Measurements from ENCODE around the gene ZSWIM1.
A peak's percentile ranks its signal among the peaks of the same experiment; 100 is the strongest.

Gene ZSWIM1

DNA sequence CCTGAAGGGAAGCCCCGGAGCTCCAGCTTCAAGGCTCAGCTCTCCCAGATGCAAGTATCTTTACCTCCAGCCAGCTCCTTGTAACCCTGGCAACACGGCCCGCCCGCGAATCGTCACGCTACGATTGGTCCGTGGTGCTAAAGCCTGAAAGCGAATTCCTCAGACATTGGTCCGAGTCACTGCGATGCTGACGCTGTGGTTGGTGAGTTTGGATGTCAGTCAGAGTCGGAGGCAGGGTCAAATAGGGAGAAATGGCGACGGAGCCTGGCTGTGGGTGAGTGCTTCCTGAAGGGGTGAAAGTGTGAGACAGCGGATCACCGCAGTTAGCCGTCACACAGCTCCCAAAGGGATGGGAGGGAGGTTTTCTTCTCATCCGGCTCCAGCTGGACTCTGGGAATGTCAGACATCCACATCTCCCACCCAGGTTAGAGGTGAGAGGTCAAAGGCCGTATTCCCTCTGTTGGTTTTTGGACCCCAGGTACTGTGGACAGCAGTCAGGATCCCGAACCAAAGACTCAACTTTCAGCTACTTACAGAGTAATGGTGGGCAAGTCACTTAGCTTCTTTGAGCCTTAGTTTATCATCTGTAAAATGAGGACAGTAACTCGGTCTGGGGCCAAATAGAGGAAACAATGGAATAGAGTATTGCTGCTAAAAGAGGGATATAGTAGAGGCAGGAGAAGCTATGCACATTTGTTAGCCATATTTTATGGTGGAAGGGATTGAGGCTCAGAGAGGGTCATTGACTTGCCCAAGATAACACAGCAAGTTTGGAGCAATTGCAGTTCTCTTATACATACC lies at the start of gene ZSWIM1:
Gene ZSWIM1, plus strand, starts transcription at position 240 of the 801 bp plus-strand sequence. CDS start 1,366 bp downstream, outside the sequence.
- TF ChIP-seq, protein P1, sequence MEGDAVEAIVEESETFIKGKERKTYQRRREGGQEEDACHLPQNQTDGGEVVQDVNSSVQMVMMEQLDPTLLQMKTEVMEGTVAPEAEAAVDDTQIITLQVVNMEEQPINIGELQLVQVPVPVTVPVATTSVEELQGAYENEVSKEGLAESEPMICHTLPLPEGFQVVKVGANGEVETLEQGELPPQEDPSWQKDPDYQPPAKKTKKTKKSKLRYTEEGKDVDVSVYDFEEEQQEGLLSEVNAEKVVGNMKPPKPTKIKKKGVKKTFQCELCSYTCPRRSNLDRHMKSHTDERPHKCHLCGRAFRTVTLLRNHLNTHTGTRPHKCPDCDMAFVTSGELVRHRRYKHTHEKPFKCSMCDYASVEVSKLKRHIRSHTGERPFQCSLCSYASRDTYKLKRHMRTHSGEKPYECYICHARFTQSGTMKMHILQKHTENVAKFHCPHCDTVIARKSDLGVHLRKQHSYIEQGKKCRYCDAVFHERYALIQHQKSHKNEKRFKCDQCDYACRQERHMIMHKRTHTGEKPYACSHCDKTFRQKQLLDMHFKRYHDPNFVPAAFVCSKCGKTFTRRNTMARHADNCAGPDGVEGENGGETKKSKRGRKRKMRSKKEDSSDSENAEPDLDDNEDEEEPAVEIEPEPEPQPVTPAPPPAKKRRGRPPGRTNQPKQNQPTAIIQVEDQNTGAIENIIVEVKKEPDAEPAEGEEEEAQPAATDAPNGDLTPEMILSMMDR (conservative IDR thresholded peaks at IDR 0.05; ENCODE audit: low read depth): no peak
- POLR2A ChIA-PET (ENCODE audit: low non-redundant PET): interaction anchor here (0.5 to 1.0 kb wide), 5 partner anchors 9 to 459 kb away, joined by 3 to 7 read pairs (median 3); partner anchors contain the start of genes CTSA and NEURL2
- CTCF ChIA-PET: interaction anchor here (0.6 to 1.3 kb wide), 4 partner anchors 9 to 876 kb away, joined by 3 read pairs; no protein-coding TSS in a partner anchor
- peak within 1 kb of the TSS; percentile 66 for H3K27ac ChIP-seq
- DNase-seq (ENCODE audit: low spot score): peak; percentile 100

DNA sequence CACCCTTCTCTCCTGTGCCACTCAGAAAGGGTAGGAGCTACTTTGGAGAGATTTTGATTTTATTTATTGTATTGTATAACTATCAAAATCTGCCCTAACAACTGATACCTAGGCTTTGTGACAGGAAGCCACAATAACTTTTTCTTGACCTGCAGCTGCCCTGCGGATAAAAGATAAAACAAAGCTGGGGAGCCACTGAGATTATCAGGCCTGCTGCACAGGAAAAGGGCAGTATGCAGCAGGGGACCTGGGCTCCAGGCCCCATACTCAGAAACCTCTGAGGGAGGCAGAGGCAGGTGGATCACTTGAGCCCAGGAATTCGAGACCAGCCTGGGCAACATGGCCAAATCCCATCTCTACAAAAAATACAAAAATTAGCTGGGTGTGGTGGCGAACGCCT lies 48.4 kb upstream of the ZSWIM1 start:
- ChIA-PET POLR2A (ENCODE audit: low non-redundant PET) (no interaction called here), CTCF (interaction anchor here (0.8 kb wide), 1 partner anchor 10 kb away, joined by 4 read pairs; no protein-coding TSS in a partner anchor)
- no peak for DNase-seq (ENCODE audit: low spot score)
- H3K27ac ChIP-seq: peak overlapping the region; percentile 92
- TF ChIP-seq, protein P1 (conservative IDR thresholded peaks at IDR 0.05; ENCODE audit: low read depth): no peak

DNA sequence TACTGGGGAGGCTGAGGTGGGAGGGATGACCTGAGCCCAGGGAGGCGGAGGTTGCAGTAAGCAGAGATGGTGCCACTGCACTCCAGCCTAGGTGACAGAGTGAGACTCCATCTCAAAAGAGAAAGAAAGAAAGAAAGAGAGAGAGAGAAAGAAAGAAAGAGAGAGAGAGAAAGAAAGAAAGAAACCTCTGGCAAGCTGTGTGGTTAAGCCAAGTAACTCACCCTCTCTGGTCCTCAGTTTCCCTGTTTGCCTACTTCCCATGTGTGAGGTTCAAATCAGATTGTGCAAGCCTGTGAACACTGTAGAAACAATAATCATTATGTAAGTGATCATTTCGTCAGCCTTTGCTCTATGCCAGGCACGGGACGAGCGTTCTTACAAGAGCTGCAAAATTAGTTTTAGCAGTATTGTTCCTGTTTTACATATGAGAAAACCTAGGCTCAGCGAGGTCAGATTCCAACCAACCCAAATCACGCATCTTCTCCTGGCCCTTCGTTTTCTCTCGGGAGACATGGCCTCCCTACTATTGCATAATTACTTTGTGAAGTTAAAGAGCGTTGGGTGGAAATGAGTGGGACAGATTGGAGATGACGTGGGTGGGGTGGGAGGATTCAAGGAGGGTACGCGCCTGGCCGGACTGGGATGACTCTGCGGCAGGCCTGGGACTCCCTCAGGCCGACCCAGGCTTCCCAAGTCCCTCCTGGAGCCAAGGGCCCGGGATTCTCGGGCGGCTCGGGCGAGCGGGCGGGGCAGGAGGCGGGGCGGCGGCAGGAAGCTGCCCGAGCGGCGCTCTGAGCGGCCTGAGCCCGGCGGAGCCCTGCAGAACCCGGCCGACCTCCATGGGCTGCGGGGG lies 47.8 kb upstream of the ZSWIM1 start, which contains the start of gene SNX21:
Gene SNX21, plus strand, starts transcription at position 770 of the 853 bp plus-strand sequence. CDS start 121 bp downstream, outside the sequence.
- CTCF ChIA-PET: interaction anchor here (0.8 kb wide), 1 partner anchor 9 kb away, joined by 4 read pairs; no protein-coding TSS in a partner anchor
- POLR2A ChIA-PET (ENCODE audit: low non-redundant PET): interaction anchor here (0.6 to 1.3 kb wide), 5 partner anchors 8 to 137 kb away, joined by 3 to 6 read pairs (median 4); no protein-coding TSS in a partner anchor
- peak; percentile 88 for DNase-seq (ENCODE audit: low spot score)

DNA sequence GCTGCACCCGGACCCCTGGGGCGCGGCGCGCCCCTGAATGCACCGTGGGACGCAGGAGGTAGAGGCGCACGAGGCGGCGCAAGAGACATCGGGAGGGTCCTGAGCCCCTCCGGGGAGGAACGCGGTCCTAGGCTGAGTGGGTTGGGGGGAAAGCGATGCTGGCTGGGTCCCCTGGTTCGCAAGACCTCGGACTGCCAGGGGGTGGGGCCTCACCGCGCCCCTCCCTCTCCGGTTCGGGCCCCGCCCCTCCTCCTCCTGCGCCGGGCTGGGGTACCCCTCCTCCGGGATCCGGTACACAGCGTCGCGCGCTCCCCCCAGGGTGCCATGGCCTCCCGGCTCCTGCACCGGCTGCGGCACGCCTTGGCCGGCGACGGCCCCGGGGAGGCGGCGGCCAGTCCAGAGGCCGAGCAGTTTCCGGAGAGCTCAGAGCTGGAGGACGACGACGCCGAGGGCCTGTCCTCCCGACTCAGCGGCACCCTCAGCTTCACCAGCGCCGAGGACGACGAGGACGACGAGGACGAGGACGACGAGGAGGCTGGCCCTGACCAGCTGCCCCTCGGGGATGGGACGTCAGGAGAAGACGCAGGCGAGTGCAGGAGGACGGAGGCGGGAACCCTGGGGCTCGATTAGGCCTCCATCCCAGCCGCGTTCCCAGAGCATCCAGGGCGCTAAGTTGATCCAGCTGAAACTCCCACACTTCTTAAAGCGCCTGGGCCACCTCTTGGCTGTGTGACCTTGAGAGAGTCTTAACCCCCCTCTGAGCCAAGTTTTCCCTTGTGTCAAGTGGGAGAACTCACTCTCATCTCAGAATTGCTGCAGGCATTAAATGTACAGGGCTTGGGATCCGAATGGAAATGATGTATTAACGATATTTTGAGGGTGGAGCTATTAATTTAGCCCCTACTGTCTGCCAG lies 46.9 kb upstream of the ZSWIM1 start:
- TF ChIP-seq, protein P1 (conservative IDR thresholded peaks at IDR 0.05; ENCODE audit: low read depth): no peak
- POLR2A ChIA-PET (ENCODE audit: low non-redundant PET): interaction anchor here (0.6 to 1.3 kb wide), 6 partner anchors 9 to 136 kb away, joined by 3 to 6 read pairs (median 4); no protein-coding TSS in a partner anchor
- peak; percentile 89 for DNase-seq (ENCODE audit: low spot score)
- CTCF ChIA-PET: interaction anchor here (0.6 to 0.8 kb wide), 2 partner anchors 50 to 129 kb away, joined by 3 read pairs; no protein-coding TSS in a partner anchor
- peak overlapping the region; percentile 92 for H3K27ac ChIP-seq

More for the DNA sequence above, 47.8 kb upstream of the ZSWIM1 start, which contains the start of gene SNX21:
- TF ChIP-seq, protein P1 (conservative IDR thresholded peaks at IDR 0.05; ENCODE audit: low read depth): no peak
- H3K27ac ChIP-seq: peak within 1 kb of the TSS; percentile 92

DNA sequence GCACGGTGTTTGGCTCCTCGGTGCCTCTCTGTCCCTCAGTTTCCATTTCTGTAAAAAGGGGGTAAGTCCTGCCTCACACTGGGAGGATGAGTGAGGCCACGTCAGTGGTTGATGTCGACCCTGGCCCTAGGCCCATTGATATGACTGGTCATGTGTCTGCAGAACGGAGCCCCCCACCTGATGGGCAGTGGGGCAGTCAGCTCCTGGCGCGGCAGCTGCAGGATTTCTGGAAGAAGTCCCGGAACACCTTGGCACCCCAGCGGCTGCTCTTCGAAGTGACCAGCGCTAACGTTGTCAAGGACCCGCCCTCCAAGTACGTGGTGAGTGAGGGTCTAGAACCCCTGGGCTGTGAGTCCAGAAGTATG lies 46.2 kb upstream of the ZSWIM1 start:
- CTCF ChIA-PET: interaction anchor here (0.6 to 0.8 kb wide), 2 partner anchors 50 to 128 kb away, joined by 3 read pairs; no protein-coding TSS in a partner anchor
- peak overlapping the region; percentile 92 for H3K27ac ChIP-seq
- TF ChIP-seq, protein P1 (conservative IDR thresholded peaks at IDR 0.05; ENCODE audit: low read depth): no peak
- no peak for DNase-seq (ENCODE audit: low spot score)
- POLR2A ChIA-PET (ENCODE audit: low non-redundant PET): interaction anchor here (1.1 to 1.3 kb wide), 3 partner anchors 11 to 136 kb away, joined by 4 read pairs; no protein-coding TSS in a partner anchor
